NAMALWA (cell line): ENCODE results near the gene ZNF26.
A peak's percentile ranks its signal among the peaks of the same experiment; 100 is the strongest.
"Not testable (repeated sequence)": the region's sequence is repeated elsewhere in the genome, so short reads cannot be mapped to it uniquely, and the experiment has no call there.

Source experiments
- DNase-seq: peaks from one replicate; pipeline ENCODE4 v3.0.0-alpha.2; 2015; ENCODE audit warnings: low spot score

ZNF26 gene

GRCh38 chr12:132955094-132956010 is 30.8 kb upstream of the ZNF26 start:
- peak; percentile 80 for DNase-seq

- DNase-seq, result peak; percentile 90
Measured at GRCh38 chr12:132956011-132956788, 30.0 kb upstream of the ZNF26 start, which contains the start of gene ZNF605. ZNF605 (minus strand) TSS chr12:132956306; CDS start chr12:132945635, 10,671 bp downstream.

DNA sequence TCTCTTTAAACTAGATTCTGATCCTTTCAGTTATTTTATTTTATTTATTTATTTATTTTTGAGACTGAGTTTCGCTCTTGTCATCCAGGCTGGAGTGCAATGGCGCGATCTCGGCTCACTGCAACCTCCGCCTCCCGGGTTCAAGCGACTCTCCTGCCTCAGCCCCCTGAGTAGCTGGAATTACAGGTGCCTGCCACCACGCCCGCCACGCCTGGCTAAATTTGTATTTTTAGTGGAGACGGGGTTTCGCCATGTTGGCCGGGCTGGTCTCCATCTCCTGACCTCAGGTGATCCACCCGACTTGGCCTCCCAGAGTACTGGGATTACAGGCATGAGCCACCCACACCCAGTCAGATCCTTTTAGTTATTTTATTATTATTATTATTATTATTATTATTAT is 24.4 kb upstream of the ZNF26 start:
- not testable (repeated sequence) for DNase-seq

- peak; percentile 33 for DNase-seq
Measured at GRCh38 chr12:132963947-132964346, 22.2 kb upstream of the ZNF26 start.

GRCh38 chr12:132965796-132966195 is 20.4 kb upstream of the ZNF26 start:
- no peak for DNase-seq

GRCh38 chr12:132966676-132967415 is 19.3 kb upstream of the ZNF26 start:
- no peak for DNase-seq

- no peak for DNase-seq
Measured at GRCh38 chr12:132967736-132968135, 18.4 kb upstream of the ZNF26 start.

DNA sequence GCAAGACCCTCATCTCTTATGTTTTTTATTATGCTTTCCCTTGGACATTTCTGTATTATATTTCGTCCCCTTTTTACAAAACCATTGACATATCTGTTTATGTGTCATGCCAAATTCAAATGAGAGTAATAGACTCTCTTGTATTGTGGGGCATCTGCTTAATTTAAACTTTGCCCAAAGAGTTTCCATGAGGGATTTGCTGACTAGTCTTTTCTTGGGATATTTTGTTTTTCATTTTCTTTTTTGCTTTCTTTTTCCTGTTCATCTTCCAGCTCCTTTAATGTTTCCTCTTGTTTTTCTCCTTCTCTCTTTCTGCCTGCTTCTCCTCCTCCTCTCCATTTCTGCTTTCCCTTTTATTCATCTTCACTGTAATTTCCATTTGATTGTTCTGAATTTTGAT is 13.8 kb upstream of the ZNF26 start:
- no peak for DNase-seq

GRCh38 chr12:132976870-132977269 is 9.3 kb upstream of the ZNF26 start:
- peak; percentile 18 for DNase-seq

DNA sequence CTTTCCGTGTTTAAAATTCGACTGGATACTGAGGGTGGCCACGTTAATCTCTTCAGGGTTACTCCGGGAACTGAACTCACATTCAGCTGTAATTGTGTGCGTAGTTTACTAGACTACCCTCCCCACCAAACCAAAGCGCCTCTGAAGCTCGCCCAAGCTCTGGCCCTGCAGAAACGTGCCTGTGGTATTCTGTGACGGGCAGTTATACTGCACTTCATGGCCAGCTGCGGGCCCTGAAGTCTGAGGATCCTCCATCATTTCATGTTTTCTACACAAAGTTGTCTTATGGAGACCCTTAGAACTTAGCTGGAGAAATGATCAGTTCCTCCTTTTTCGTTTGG is 688 bp downstream of the ZNF26 start:
- DNase-seq, result no peak

- no peak for DNase-seq
Measured at GRCh38 chr12:132998741-132999140, 12.6 kb downstream of the ZNF26 start.

DNA sequence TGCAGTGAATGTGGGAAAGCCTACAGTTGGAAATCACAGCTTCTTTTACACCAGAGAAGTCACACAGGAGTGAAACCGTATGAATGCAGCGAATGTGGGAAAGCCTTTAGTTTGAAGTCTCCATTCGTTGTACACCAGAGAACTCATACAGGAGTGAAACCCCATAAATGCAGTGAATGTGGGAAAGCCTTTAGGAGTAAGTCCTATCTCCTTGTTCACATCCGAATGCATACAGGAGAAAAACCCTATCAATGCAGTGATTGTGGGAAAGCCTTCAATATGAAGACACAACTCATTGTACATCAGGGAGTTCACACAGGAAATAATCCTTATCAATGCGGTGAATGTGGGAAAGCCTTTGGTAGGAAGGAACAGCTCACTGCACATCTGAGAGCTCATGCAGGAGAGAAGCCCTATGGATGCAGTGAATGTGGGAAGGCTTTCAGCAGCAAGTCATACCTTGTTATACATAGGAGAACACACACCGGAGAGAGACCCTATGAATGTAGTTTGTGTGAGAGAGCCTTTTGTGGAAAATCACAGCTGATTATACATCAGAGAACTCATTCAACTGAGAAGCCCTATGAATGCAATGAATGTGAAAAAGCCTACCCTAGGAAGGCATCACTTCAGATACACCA is 24.6 kb downstream of the ZNF26 start:
- DNase-seq, result no peak

- no peak for DNase-seq
Measured at GRCh38 chr12:133023566-133023965, 37.4 kb downstream of the ZNF26 start.

GRCh38 chr12:133026996-133027395 is 40.8 kb downstream of the ZNF26 start:
- DNase-seq, result no peak

GRCh38 chr12:133037207-133038005 is 51.2 kb downstream of the ZNF26 start, which contains the start of gene ZNF84:
ZNF84 (plus strand) TSS chr12:133037509; CDS start chr12:133041468, 3,959 bp downstream.
- DNase-seq, result peak; percentile 99

DNA sequence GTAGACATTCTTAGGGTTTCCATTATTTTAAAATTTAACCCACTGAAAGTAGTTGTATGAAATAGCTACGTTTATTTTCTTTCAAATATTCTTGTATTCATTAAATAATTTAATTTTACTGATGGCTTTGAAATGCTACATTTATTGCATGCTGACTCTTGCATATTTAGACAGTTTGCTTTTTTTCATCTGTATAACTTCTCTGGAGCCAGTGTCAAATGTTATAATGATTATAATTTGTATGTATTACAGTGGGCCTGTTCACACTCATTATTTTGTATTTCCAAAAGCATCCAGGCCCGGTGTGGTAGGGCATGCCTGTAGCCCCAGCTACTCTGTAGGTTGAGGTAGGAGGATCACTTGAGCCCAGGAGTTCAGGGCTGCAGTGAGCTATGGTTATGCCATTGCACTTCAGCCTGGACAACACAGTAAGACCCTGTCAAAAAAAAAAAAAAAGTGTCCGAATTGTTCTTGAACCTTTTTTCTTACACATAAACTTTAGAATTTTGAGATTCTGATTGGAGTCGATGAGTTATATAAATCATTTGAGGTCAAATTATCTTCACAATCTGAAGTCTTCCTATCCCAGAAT is 52.0 kb downstream of the ZNF26 start:
- no peak for DNase-seq

GRCh38 chr12:133046698-133047097 is 60.5 kb downstream of the ZNF26 start:
- no peak for DNase-seq

GRCh38 chr12:133057446-133057845 is 71.3 kb downstream of the ZNF26 start:
- DNase-seq, result no peak

- DNase-seq, result peak; percentile 41
Measured at GRCh38 chr12:133058203-133059113, 72.3 kb downstream of the ZNF26 start.
